Measurements from ENCODE around the gene SPRY4. TPM values are rescaled to one million over a fixed set of nuclear protein-coding genes. Genes with fewer than 3 reads are reported as not detected.
"Not testable (repeated sequence)": the region's sequence is repeated elsewhere in the genome, so short reads cannot be mapped to it uniquely, and the experiment has no call there.

The SPRY4 gene
- total RNA-seq, 2 experiments from 2014 or later = 0.09 to 0.14 TPM

- H3K27me3 Mint-ChIP-seq = peaks cover 26% of the 10 kb centered on the region
- CTCF ChIA-PET = interaction anchor here (0.7 to 1.7 kb wide), 4 partner anchors 31 to 434 kb away, joined by 3 to 4 read pairs (median 4); partner anchors contain the start of gene SPRY4
- DNase-seq = no peak
- peaks cover 20% of the 10 kb centered on the region for H3K4me1 Mint-ChIP-seq
- no peaks in the 10 kb centered on the region for H3K9me3 Mint-ChIP-seq (ENCODE audit: low read depth)
- no peak for ATAC-seq
- H3K27ac Mint-ChIP-seq = peak overlapping the region; percentile 89
- H3K36me3 Mint-ChIP-seq = no peaks in the 10 kb centered on the region
- H3K4me3 Mint-ChIP-seq = peak overlapping the region; percentile 70
These were observed 31.5 kb upstream of the SPRY4 start for GRCh38 chr5:142356349-142356715.

GRCh38 chr5:142353071-142353472 lies 28.3 kb upstream of the SPRY4 start:
- Mint-ChIP-seq H3K4me1 (peaks cover 15% of the 10 kb centered on the region), H3K9me3 (ENCODE audit: low read depth) (no peaks in the 10 kb centered on the region), H3K27ac (no peak overlapping the region), H3K27me3 (peaks cover 8% of the 10 kb centered on the region), H3K4me3 (no peak overlapping the region), H3K36me3 (no peaks in the 10 kb centered on the region)
- no peak for DNase-seq
- no peak for ATAC-seq
- CTCF ChIA-PET = interaction anchor here (1.2 to 1.5 kb wide), 3 partner anchors 10 to 26 kb away, joined by 3 read pairs; no protein-coding TSS in a partner anchor

- peaks cover 2% of the 10 kb centered on the region for H3K9me3 Mint-ChIP-seq (ENCODE audit: low read depth)
- no peaks in the 10 kb centered on the region for H3K4me1 Mint-ChIP-seq
- no peak for ATAC-seq
- DNase-seq = no peak
- no peak overlapping the region for H3K4me3 Mint-ChIP-seq
- CTCF ChIA-PET = no interaction called here
- peaks cover 1% of the 10 kb centered on the region for H3K36me3 Mint-ChIP-seq
- no peaks in the 10 kb centered on the region for H3K27me3 Mint-ChIP-seq
- no peak overlapping the region for H3K27ac Mint-ChIP-seq
These were observed 25.2 kb upstream of the SPRY4 start for GRCh38 chr5:142350021-142350420.

- H3K4me3 Mint-ChIP-seq = no peak overlapping the region
- H3K9me3 Mint-ChIP-seq (ENCODE audit: low read depth) = peaks cover 15% of the 10 kb centered on the region
- no peak for ATAC-seq
- DNase-seq = no peak
- H3K27ac Mint-ChIP-seq = no peak overlapping the region
- H3K4me1 Mint-ChIP-seq = no peaks in the 10 kb centered on the region
- no peaks in the 10 kb centered on the region for H3K27me3 Mint-ChIP-seq
- peaks cover 11% of the 10 kb centered on the region for H3K36me3 Mint-ChIP-seq
- CTCF ChIA-PET = no interaction called here
These were observed 21.9 kb upstream of the SPRY4 start for GRCh38 chr5:142346706-142347105.

- not testable (repeated sequence) for ATAC-seq, DNase-seq, H3K4me3 Mint-ChIP-seq, H3K27me3 Mint-ChIP-seq, H3K27ac Mint-ChIP-seq, H3K4me1 Mint-ChIP-seq
- CTCF ChIA-PET = interaction anchor here (0.6 kb wide), 1 partner anchor 111 kb away, joined by 4 read pairs; no protein-coding TSS in a partner anchor
- H3K9me3 Mint-ChIP-seq (ENCODE audit: low read depth) = peaks cover 17% of the 10 kb centered on the region
- H3K36me3 Mint-ChIP-seq = peaks cover 11% of the 10 kb centered on the region
These were observed 20.1 kb upstream of the SPRY4 start for GRCh38 chr5:142344915-142345314.

- H3K4me1 Mint-ChIP-seq = no peaks in the 10 kb centered on the region
These were observed 18.7 kb upstream of the SPRY4 start for GRCh38 chr5:142343531-142343930.

GRCh38 chr5:142342128-142342981 lies 17.5 kb upstream of the SPRY4 start:
- no peak overlapping the region for H3K27ac Mint-ChIP-seq
- H3K27me3 Mint-ChIP-seq = peaks cover 5% of the 10 kb centered on the region
- DNase-seq (no peak), ATAC-seq (no peak)
- no peaks in the 10 kb centered on the region for H3K4me1 Mint-ChIP-seq
- peaks cover 11% of the 10 kb centered on the region for H3K36me3 Mint-ChIP-seq
- CTCF ChIA-PET = no interaction called here
- no peak overlapping the region for H3K4me3 Mint-ChIP-seq
- peaks cover 17% of the 10 kb centered on the region for H3K9me3 Mint-ChIP-seq (ENCODE audit: low read depth)

More at GRCh38 chr5:142343531-142343930, 18.7 kb upstream of the SPRY4 start:
- DNase-seq (no peak), ATAC-seq (no peak)
- peaks cover 5% of the 10 kb centered on the region for H3K27me3 Mint-ChIP-seq
- CTCF ChIA-PET = no interaction called here
- no peak overlapping the region for H3K4me3 Mint-ChIP-seq
- H3K9me3 Mint-ChIP-seq (ENCODE audit: low read depth) = peaks cover 17% of the 10 kb centered on the region
- H3K36me3 Mint-ChIP-seq = peaks cover 11% of the 10 kb centered on the region
- no peak overlapping the region for H3K27ac Mint-ChIP-seq

GRCh38 chr5:142339781-142340180 lies 15.0 kb upstream of the SPRY4 start:
- H3K27ac Mint-ChIP-seq = no peak overlapping the region

GRCh38 chr5:142334538-142334937 lies 9.7 kb upstream of the SPRY4 start:
- Mint-ChIP-seq H3K27me3 (peaks cover 11% of the 10 kb centered on the region), H3K4me3 (no peak overlapping the region), H3K9me3 (ENCODE audit: low read depth) (no peaks in the 10 kb centered on the region), H3K4me1 (no peaks in the 10 kb centered on the region), H3K27ac (no peak overlapping the region), H3K36me3 (no peaks in the 10 kb centered on the region)
- ATAC-seq = no peak
- DNase-seq = no peak
- CTCF ChIA-PET = interaction anchor here (1.4 kb wide), 1 partner anchor 10 kb away, joined by 4 read pairs; the partner anchor contains the start of gene SPRY4

More at GRCh38 chr5:142339781-142340180, 15.0 kb upstream of the SPRY4 start:
- no peaks in the 10 kb centered on the region for H3K4me1 Mint-ChIP-seq
- peaks cover 14% of the 10 kb centered on the region for H3K9me3 Mint-ChIP-seq (ENCODE audit: low read depth)
- CTCF ChIA-PET = interaction anchor here (0.7 kb wide), 1 partner anchor 362 kb away, joined by 3 read pairs; no protein-coding TSS in a partner anchor
- peaks cover 9% of the 10 kb centered on the region for H3K36me3 Mint-ChIP-seq
- ATAC-seq (no peak), DNase-seq (no peak)
- H3K4me3 Mint-ChIP-seq = no peak overlapping the region
- H3K27me3 Mint-ChIP-seq = peaks cover 12% of the 10 kb centered on the region

GRCh38 chr5:142333749-142334148 lies 8.9 kb upstream of the SPRY4 start:
- not testable (repeated sequence) for H3K4me3 Mint-ChIP-seq; H3K36me3 Mint-ChIP-seq; H3K27ac Mint-ChIP-seq; H3K9me3 Mint-ChIP-seq (ENCODE audit: low read depth); DNase-seq; ATAC-seq; H3K4me1 Mint-ChIP-seq
- peaks cover 17% of the 10 kb centered on the region for H3K27me3 Mint-ChIP-seq
- CTCF ChIA-PET = interaction anchor here (1.4 kb wide), 1 partner anchor 9 kb away, joined by 4 read pairs; the partner anchor contains the start of gene SPRY4

GRCh38 chr5:142330444-142330843 lies 5.6 kb upstream of the SPRY4 start:
- no peak for DNase-seq
- no peak overlapping the region for H3K27ac Mint-ChIP-seq
- no peaks in the 10 kb centered on the region for H3K9me3 Mint-ChIP-seq (ENCODE audit: low read depth)
- ATAC-seq = no peak
- H3K4me3 Mint-ChIP-seq = no peak overlapping the region
- CTCF ChIA-PET = no interaction called here
- peaks cover 2% of the 10 kb centered on the region for H3K4me1 Mint-ChIP-seq
- H3K27me3 Mint-ChIP-seq = peaks cover 36% of the 10 kb centered on the region
- H3K36me3 Mint-ChIP-seq = no peaks in the 10 kb centered on the region

- DNase-seq (no peak), ATAC-seq (no peak)
- no peak overlapping the region for H3K4me3 Mint-ChIP-seq
- no peaks in the 10 kb centered on the region for H3K36me3 Mint-ChIP-seq
- no peak overlapping the region for H3K27ac Mint-ChIP-seq
- H3K9me3 Mint-ChIP-seq (ENCODE audit: low read depth) = no peaks in the 10 kb centered on the region
- peaks cover 2% of the 10 kb centered on the region for H3K4me1 Mint-ChIP-seq
- H3K27me3 Mint-ChIP-seq = peaks cover 36% of the 10 kb centered on the region
- CTCF ChIA-PET = no interaction called here
These were observed 5.2 kb upstream of the SPRY4 start for GRCh38 chr5:142330026-142330425.

- H3K4me1 Mint-ChIP-seq = peaks cover 10% of the 10 kb centered on the region
- DNase-seq (no peak), ATAC-seq (no peak)
- CTCF ChIA-PET = interaction anchor here (1.1 kb wide), 1 partner anchor 25 kb away, joined by 3 read pairs; no protein-coding TSS in a partner anchor
- H3K27ac Mint-ChIP-seq = no peak overlapping the region
- no peaks in the 10 kb centered on the region for H3K36me3 Mint-ChIP-seq
- H3K27me3 Mint-ChIP-seq = peaks cover 56% of the 10 kb centered on the region
- H3K4me3 Mint-ChIP-seq = no peak overlapping the region
- no peaks in the 10 kb centered on the region for H3K9me3 Mint-ChIP-seq (ENCODE audit: low read depth)
These were observed 2.5 kb upstream of the SPRY4 start for GRCh38 chr5:142327111-142327842.
